ENCODE results near the gene GINS1.

Gene GINS1

GRCh38 chr20:25493137-25493536 is 85.7 kb downstream of the GINS1 start:
- no peak for DNase-seq (ENCODE audit: low read depth in 1 of 2, low spot score in 1 of 2)

GRCh38 chr20:25493748-25494505 is 86.5 kb downstream of the GINS1 start:
- no peak for DNase-seq (ENCODE audit: low read depth in 1 of 2, low spot score in 1 of 2)

- DNase-seq (ENCODE audit: low read depth in 1 of 2, low spot score in 1 of 2) = no peak
These were observed 87.2 kb downstream of the GINS1 start for GRCh38 chr20:25494506-25495188.

- DNase-seq (ENCODE audit: low read depth in 1 of 2, low spot score in 1 of 2) = no peak
These were observed 87.8 kb downstream of the GINS1 start for GRCh38 chr20:25495189-25495824.

GRCh38 chr20:25496165-25496967 is 88.9 kb downstream of the GINS1 start:
- no peak for DNase-seq (ENCODE audit: low read depth in 1 of 2, low spot score in 1 of 2)

- no peak for DNase-seq (ENCODE audit: low read depth in 1 of 2, low spot score in 1 of 2)
These were observed 89.5 kb downstream of the GINS1 start for GRCh38 chr20:25496968-25497401.

- DNase-seq (ENCODE audit: low read depth in 1 of 2, low spot score in 1 of 2) = no peak
These were observed 90.3 kb downstream of the GINS1 start for GRCh38 chr20:25497586-25498279.
